KBM-7 (cell line): ENCODE results near the gene A2ML1.
A peak's percentile ranks its signal among the peaks of the same experiment; 100 is the strongest.
"Not testable (repeated sequence)": the region's sequence is repeated elsewhere in the genome, so short reads cannot be mapped to it uniquely, and the experiment has no call there.

ENCODE experiments used
- DNase-seq: peaks from one replicate; pipeline ENCODE4 v3.0.0-alpha.2; 2015
- in situ Hi-C: fragments of 300-500 bp; cut with MboI; formaldehyde crosslinking; loops from 2 replicates; pipeline ENCODE4 v1.14.3; 2020; ENCODE audit warnings: low sequenced_read_pairs, low pct_unique_long_range_greater_than_20kb, mixed read lengths

A2ML1 gene

GRCh38 chr12:8891976-8892375 lies 69.6 kb downstream of the A2ML1 start:
- DNase-seq = no peak
- in situ Hi-C loops = loop anchor here (25.0 kb wide), 1 partner anchor 205 kb away; the partner anchor contains the start of gene RIMKLB

DNA sequence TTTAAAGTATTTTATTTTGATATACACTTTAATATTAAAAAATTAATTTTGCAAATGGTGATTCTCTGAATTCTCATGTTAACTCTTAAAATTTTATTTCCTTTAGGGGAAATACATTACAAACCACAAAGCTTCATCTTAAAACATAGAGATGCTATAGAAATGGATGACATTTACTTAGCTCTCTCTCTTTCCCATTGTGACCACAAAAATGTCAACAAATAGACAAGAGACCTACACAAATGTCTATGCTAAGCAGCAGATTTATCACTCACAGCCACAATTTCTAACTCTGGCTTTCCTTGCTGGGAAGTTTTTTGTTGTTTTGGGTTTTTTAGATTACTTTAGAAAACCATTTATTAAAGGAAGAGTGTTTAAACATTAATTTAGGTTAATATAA lies 72.0 kb downstream of the A2ML1 start:
- in situ Hi-C loops = loop anchor here (25.0 kb wide), 1 partner anchor 207 kb away; the partner anchor contains the start of gene RIMKLB
- no peak for DNase-seq

- DNase-seq = no peak
- in situ Hi-C loops = loop anchor here (25.0 kb wide), 1 partner anchor 208 kb away; the partner anchor contains the start of gene RIMKLB
These were observed 72.6 kb downstream of the A2ML1 start for GRCh38 chr12:8894986-8895385.

- in situ Hi-C loops = loop anchor here (25.0 kb wide), 1 partner anchor 210 kb away; the partner anchor contains the start of gene RIMKLB
- DNase-seq = no peak
These were observed 74.7 kb downstream of the A2ML1 start for GRCh38 chr12:8897081-8897480.

GRCh38 chr12:8899830-8900229 lies 77.4 kb downstream of the A2ML1 start:
- DNase-seq = peak; percentile 65
- in situ Hi-C loops = loop anchor here (25.0 kb wide), 1 partner anchor 213 kb away; the partner anchor contains the start of gene RIMKLB

DNA sequence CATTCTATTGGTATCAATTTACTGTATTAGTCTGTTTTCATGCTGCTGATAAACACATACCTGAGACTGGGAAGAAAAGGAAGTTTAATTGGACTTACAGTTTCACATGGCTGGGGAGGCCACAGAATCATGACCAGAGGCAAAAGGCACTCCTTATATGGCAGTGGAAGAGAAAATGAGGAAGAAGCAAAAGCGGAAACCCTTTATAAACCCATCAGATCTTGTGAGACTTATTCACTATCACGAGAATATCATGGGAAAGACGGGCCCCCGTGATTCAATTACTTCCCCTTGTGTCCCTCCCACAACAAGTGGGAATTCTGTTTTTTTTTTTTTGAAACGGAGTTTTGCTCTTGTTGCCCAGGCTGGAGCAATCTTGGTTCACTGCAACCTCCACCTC lies 80.3 kb downstream of the A2ML1 start:
- in situ Hi-C loops = not testable (repeated sequence)
- peak; percentile 81 for DNase-seq

DNA sequence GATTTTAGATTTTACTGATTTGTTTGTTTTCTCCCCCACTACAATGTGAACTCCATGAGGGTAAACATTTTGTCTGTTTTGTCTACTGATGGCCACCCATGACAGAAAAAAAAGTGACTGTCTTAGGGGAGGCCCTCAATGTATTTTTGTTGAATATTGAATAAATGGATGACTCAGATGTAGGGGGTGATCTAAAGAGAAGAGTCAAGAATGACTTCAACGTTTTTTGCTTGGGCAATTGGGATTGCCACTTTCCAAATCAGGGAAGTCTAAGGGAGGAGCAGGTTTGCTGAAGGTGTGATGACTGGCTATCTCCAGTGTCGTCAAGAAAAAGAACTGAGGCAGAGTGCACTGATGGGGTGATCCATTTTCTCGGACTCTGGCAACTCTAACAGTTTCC lies 81.2 kb downstream of the A2ML1 start:
- in situ Hi-C loops = no loop called here
- no peak for DNase-seq

GRCh38 chr12:8904665-8905064 lies 82.2 kb downstream of the A2ML1 start:
- in situ Hi-C loops = no loop called here
- DNase-seq = no peak

GRCh38 chr12:8905546-8905945 lies 83.1 kb downstream of the A2ML1 start:
- in situ Hi-C loops = no loop called here
- DNase-seq = no peak

GRCh38 chr12:8906266-8907180 lies 84.1 kb downstream of the A2ML1 start:
- no peak for DNase-seq
- in situ Hi-C loops = no loop called here

DNA sequence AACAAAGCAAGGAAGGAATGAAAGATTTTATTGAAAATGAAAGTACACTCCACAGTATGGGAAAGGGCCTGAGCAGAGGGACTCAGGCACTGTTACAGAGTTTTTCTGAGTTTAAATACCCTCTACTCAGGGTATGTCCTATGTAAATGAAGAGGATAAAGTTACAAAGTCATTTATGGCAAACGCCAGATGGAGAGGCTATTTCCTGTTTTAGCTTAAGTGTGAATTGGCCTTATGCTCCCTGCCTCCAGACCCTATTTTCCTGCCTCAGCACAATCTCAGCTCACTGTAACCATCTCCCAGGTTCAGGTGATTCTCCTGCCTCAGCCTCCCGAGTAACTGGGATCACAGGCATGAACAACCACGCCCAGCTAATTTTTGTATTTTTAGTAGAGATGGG lies 85.1 kb downstream of the A2ML1 start:
- DNase-seq = no peak
- in situ Hi-C loops = no loop called here

DNA sequence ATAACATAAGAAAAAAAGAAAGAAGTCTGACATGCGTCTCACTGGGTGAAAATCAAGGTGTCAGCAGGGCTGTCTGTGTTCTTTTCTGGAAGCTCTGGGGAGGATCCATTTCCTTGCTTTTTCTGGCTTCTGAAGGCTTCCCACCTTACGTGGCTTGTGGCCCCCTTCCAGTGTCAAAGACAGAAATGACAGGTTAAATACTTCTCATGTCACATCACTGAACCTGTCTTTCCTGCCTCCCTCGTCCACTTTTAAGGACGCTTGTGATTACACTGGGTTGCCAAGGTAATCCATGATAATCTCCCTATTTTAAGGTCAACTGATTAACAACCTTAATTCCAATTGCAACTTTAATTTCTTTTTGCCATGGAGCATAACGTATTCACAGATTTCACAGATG lies 87.3 kb downstream of the A2ML1 start:
- no peak for DNase-seq
- in situ Hi-C loops = no loop called here

DNA sequence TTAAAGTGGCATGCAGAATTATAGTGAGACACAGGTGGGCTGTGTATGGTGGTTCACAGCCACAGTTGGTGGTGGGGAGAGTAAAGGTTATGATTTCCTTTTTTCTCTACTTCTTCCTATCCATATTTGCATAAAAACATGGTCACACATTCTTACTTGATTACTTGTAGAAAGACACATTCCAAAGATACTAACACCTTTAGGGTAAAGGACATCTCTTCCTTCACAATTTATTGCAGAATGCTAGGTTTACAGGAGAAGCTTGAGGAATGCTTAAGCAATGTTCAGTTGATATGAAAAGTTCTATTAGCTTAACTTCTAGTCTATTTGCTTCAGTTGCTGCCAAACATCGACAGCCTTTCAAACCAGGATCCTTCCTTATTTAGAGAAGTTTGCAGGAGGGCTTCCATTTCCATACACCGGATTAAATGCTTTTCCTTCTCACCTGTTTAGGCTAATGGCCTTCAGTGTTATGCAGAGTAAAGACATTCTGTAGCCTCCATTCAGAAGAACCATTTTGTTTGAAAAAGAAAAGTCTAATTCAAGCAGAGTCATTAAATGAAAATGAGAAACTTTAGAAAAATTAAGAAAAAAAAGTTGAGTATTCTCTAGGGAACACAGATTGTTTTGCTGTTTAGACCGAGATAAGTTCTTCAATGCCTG lies 89.3 kb downstream of the A2ML1 start:
- in situ Hi-C loops = no loop called here
- DNase-seq = no peak

- in situ Hi-C loops = no loop called here
- DNase-seq = no peak
These were observed 90.5 kb downstream of the A2ML1 start for GRCh38 chr12:8912914-8913313.

DNA sequence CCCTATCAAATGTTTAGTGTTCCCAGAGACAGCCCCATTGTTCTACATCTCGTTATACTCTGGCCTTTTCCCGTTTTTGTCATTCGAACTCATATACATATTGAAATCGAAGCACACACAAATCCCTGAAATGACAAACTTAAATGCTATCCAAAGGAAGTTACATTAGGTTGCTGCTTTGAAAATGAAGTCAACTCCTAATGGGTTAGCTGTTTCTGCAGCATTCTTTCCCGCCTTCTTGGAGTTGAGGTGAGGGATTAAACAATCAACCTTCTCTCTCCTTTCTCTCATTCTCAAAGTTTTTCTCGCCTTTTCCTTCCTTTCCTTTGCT lies 91.2 kb downstream of the A2ML1 start:
- in situ Hi-C loops = no loop called here
- DNase-seq = no peak

DNA sequence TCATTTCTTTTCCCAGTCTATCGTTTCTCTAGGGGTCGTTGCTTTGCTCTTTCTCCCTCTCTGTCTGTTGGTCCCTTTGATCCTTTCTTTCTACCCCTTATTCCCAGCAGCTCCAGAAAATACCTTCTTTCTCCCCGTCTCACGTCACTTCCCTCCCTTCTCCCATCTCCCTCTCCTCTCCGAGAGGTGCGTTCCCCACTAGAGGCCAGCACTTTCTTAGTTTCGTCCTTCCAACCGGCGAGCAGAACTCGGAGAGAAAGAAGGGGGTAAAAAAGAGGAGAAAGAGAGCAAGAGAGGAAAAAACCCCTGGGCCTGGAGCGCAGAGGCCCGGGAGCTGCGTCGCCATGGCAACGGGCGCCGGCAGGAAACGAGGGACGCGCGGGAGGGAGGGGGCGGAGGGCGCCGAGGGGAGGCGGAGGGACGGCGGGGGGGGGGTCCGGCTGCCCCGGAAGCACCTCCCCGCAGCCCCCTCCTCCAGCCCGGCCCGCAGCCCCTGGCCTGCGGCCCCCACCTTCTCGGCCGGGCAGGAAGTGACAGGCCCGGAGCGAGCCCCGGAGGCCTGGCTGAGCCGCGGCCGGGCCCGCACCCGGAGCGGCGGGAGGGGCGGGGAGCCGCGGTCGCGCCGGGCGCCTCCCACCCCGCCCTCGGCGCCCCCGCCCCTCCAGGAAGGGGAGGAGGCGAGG lies 91.8 kb downstream of the A2ML1 start, which contains the start of gene PHC1:
Gene PHC1, plus strand, starts transcription at position 477 of the 683 bp plus-strand sequence. CDS start 3,169 bp downstream, outside the sequence.
- in situ Hi-C loops = not testable (repeated sequence)
- peak; percentile 74 for DNase-seq

DNA sequence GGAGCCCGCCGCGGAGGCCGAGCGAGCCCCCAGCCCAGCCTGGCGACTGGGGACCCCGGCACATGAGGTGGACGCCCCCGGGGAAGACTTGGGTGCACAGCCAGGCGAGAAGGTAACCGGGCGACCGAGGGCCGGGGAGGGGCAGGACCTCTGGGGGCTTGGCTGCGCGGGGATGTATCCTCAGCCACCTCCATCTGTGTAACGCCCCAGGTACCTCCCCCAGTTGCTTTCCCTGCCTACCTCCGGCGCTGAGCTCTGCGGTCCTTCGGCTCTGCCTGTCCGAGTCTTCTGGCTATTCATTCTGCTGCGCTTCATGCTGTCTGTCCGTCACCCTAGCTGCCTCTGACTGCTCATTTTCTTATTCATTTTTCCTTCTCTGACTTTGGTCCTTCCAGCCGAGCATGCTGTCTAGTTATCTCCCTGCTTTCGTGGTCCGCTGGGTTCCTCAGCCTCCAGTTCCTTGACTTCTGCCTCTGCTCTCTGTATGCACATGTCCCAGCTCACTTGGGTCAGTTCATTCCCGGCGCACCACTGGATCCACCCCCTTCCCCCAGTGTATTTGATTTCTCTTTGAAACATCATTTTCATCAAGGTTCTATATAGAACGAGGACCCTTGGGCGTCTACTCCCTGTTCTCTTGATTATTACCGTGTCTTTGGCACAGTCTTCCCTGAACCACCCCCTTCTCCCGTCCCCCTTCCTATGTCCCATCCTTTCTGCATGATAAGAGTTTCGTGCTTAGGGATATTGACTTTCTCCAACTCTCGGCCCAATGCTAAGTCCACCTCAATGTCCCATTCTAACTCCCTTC lies 92.5 kb downstream of the A2ML1 start:
- in situ Hi-C loops = no loop called here
- DNase-seq = peak; percentile 54

- in situ Hi-C loops = no loop called here
- no peak for DNase-seq
These were observed 93.7 kb downstream of the A2ML1 start for GRCh38 chr12:8916154-8916553.

DNA sequence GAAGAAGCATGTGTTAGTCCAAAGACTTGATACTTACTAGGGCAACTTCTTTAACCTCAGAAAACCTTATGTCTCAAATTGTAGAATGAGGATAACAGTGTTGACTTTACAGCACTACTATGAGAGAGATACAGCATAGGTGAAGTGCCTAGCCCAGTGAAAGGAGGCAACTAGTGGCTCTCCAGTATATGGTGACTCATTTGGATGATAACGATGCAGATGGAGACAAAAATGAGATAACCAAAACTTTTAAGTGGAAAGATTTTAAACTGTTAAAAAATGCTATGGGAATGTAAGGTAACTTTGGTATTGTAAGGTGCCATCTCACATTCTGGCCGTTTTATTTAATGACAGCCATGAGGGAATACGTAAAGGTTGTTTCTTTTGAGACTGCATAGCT lies 94.6 kb downstream of the A2ML1 start:
- in situ Hi-C loops = no loop called here
- no peak for DNase-seq
